Effector memory CD8-positive, alpha-beta T cell (primary cell): ENCODE measurements around the gene FRMPD1.

ENCODE experiments used
- ATAC-seq: fragments of 150-1000 bp; cut with Tn5 transposase; replicated peaks from 2 replicates; pipeline ENCODE4 v1.10.0; 2021; ENCODE audit warnings: mild to moderate bottlenecking, moderate library complexity
- DNase-seq, 3 experiments: peaks; one replicate each; pipeline ENCODE4 v3.0.0; 2021
- H3K27ac Mint-ChIP-seq, 2 donors: one replicate each; pipeline ENCODE4 v1.8.0; 2022; ENCODE audit warnings: mild to moderate bottlenecking in 2 of 2, mixed read lengths in 2 of 2, moderate library complexity in 2 of 2
- H3K27me3 Mint-ChIP-seq, 2 donors: one replicate each; pipeline ENCODE4 v1.8.0; 2022; ENCODE audit warnings: mixed read lengths in 2 of 2
- H3K36me3 Mint-ChIP-seq: one replicate; pipeline ENCODE4 v1.8.0; 2022; ENCODE audit warnings: mild to moderate bottlenecking, moderate library complexity, mixed read lengths; ENCODE audit not compliant: insufficient read depth
- H3K4me1 Mint-ChIP-seq, 2 donors: one replicate each; pipeline ENCODE4 v1.8.0; 2022; ENCODE audit warnings: low read depth in 2 of 2, mixed read lengths in 2 of 2
- H3K4me3 Mint-ChIP-seq, 2 donors: one replicate each; pipeline ENCODE4 v1.8.0; 2022; ENCODE audit warnings: mild to moderate bottlenecking in 2 of 2, mixed read lengths in 2 of 2, moderate library complexity in 2 of 2
- H3K9me3 Mint-ChIP-seq, 2 donors: one replicate each; pipeline ENCODE4 v1.8.0; 2022; ENCODE audit warnings: mixed read lengths in 2 of 2

The FRMPD1 gene

GRCh38 chr9:37675661-37676060, 24.9 kb downstream of the FRMPD1 start:
- Mint-ChIP-seq H3K9me3 (no peaks in the 10 kb centered on the region), H3K36me3 (no peaks in the 10 kb centered on the region), H3K4me1 (no peaks in the 10 kb centered on the region), H3K27ac (no peak overlapping the region), H3K27me3 (peaks cover 49 to 52% of the 10 kb centered on the region in 2 donors), H3K4me3 (no peak overlapping the region)
- DNase-seq (no peak), ATAC-seq (no peak)

- no peak for ATAC-seq
- no peaks in the 10 kb centered on the region for H3K36me3 Mint-ChIP-seq
- H3K4me1 Mint-ChIP-seq = no peaks in the 10 kb centered on the region
- H3K27me3 Mint-ChIP-seq = peaks cover 45 to 48% of the 10 kb centered on the region in 2 donors
- no peaks in the 10 kb centered on the region for H3K9me3 Mint-ChIP-seq
- no peak for DNase-seq
- no peak overlapping the region for H3K27ac Mint-ChIP-seq
- H3K4me3 Mint-ChIP-seq = no peak overlapping the region
Observed at GRCh38 chr9:37676411-37676830, 25.7 kb downstream of the FRMPD1 start.

- no peaks in the 10 kb centered on the region for H3K9me3 Mint-ChIP-seq
- no peak for ATAC-seq
- H3K27me3 Mint-ChIP-seq = peaks cover 48 to 54% of the 10 kb centered on the region in 2 donors
- no peak for DNase-seq
- H3K27ac Mint-ChIP-seq = no peak overlapping the region
- no peak overlapping the region for H3K4me3 Mint-ChIP-seq
- H3K36me3 Mint-ChIP-seq = no peaks in the 10 kb centered on the region
- no peaks in the 10 kb centered on the region for H3K4me1 Mint-ChIP-seq
Observed at GRCh38 chr9:37677435-37677834, 26.7 kb downstream of the FRMPD1 start.

GRCh38 chr9:37678789-37679273, 28.1 kb downstream of the FRMPD1 start:
- DNase-seq (no peak), ATAC-seq (no peak)
- Mint-ChIP-seq H3K27ac (no peak overlapping the region), H3K27me3 (peaks cover 61 to 68% of the 10 kb centered on the region in 2 donors), H3K4me1 (no peaks in the 10 kb centered on the region), H3K4me3 (no peak overlapping the region), H3K9me3 (no peaks in the 10 kb centered on the region), H3K36me3 (no peaks in the 10 kb centered on the region)

- H3K36me3 Mint-ChIP-seq = no peaks in the 10 kb centered on the region
- H3K4me1 Mint-ChIP-seq = no peaks in the 10 kb centered on the region
Observed at GRCh38 chr9:37679649-37680402, 29.1 kb downstream of the FRMPD1 start.

DNA sequence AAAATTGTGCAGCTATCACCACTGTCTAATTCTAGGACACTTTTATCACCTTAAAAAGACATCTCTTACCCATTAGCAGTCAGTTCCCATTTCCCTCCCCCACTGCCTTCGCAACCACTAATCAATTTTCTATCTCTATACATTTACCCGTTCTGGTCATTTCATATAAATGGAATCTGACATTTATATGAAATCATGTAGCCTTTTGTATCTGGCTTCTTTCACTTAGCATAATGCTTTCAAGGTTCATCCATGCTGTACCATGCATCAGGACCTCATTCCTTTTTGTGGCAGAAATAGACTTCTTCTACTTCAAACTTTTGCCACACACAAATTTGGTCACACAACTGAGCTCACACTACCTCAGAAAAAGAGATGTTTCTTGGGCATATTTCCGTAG, 32.2 kb downstream of the FRMPD1 start:
- Mint-ChIP-seq H3K4me1 (no peaks in the 10 kb centered on the region), H3K4me3 (no peak overlapping the region), H3K36me3 (peaks cover 2% of the 10 kb centered on the region), H3K27me3 (peaks cover 48 to 52% of the 10 kb centered on the region in 2 donors), H3K27ac (no peak overlapping the region), H3K9me3 (no peaks in the 10 kb centered on the region)
- DNase-seq = no peak
- no peak for ATAC-seq

More at GRCh38 chr9:37679649-37680402, 29.1 kb downstream of the FRMPD1 start:
- Mint-ChIP-seq H3K9me3 (no peaks in the 10 kb centered on the region), H3K27ac (no peak overlapping the region), H3K4me3 (no peak overlapping the region), H3K27me3 (peaks cover 64 to 68% of the 10 kb centered on the region in 2 donors)
- DNase-seq = no peak
- ATAC-seq = no peak

DNA sequence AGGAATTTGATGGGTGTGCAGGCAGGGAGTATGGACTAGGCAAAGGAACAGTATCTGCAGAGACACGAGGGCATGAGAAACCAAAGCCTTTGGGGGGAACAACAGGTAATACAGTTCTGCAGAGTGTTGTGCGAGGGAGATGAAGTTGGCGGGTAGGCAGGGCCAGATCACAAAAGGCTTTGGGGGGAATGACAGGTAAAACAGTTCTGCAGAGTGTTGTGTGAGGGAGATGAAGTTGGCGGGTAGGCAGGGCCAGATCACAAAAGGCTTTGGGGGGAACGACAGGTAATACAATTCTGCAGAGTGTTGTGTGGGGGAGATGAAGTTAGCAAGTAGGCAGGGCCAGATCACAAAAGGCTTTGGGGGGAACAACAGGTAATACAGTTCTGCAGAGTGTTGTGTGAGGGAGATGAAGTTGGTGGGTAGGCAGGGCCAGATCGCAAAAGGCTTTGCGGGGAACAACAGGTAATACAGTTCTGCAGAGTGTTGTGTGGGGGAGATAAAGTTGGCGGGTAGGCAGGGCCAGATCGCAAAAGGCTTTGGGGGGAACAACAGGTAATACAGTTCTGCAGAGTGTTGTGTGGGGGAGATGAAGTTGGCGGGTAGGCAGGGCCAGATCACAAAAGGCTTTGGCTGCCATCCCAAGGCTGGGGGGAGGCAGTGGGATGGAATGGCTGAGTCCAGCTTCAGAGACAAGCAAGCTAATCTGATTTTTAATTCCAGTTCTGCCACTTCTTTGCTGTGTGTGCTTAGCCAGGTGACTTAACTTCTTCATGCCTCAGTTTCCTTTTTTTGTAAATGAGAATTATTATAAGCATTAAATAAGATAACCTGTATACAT, 33.0 kb downstream of the FRMPD1 start:
- DNase-seq (no peak), ATAC-seq (no peak)
- Mint-ChIP-seq H3K4me1 (no peaks in the 10 kb centered on the region), H3K4me3 (no peak overlapping the region), H3K9me3 (no peaks in the 10 kb centered on the region), H3K27me3 (peaks cover 47 to 50% of the 10 kb centered on the region in 2 donors), H3K36me3 (peaks cover 2% of the 10 kb centered on the region), H3K27ac (no peak overlapping the region)

DNA sequence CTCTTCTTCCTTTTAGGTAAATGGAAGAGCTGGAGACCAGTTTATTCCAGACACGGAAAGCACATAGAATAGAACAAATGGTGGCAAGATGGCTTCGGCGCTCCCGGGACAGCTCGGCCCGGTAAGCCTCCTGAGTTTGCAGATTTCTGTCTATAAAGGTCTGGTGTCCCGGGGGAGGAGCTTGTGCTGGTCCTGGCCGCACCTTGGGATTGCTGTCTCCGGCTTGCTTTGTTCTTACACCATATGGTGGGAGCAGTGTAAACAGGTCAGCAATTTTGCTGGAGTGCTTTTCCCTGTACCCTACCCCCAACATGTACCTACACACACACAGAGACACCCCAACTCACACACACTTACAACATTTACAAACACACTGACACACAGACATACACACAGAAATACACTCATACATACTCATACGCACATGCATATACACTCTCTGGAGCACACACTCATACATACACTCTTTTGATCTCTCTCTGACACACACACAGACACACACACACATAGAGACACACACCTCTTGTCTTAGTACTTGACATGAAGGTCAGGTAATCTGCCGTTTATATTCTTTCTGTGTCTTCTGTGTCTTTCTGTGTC, 42.0 kb downstream of the FRMPD1 start:
- Mint-ChIP-seq H3K4me1 (no peaks in the 10 kb centered on the region), H3K9me3 (no peaks in the 10 kb centered on the region), H3K4me3 (no peak overlapping the region), H3K27me3 (peaks cover 40 to 66% of the 10 kb centered on the region in 2 donors), H3K27ac (no peak overlapping the region), H3K36me3 (no peaks in the 10 kb centered on the region)
- ATAC-seq (no peak), DNase-seq (no peak)

GRCh38 chr9:37693260-37693659, 42.5 kb downstream of the FRMPD1 start:
- Mint-ChIP-seq H3K4me1 (no peaks in the 10 kb centered on the region), H3K36me3 (no peaks in the 10 kb centered on the region), H3K27ac (no peak overlapping the region), H3K4me3 (no peak overlapping the region), H3K27me3 (peaks cover 40 to 66% of the 10 kb centered on the region in 2 donors), H3K9me3 (no peaks in the 10 kb centered on the region)
- DNase-seq = no peak
- no peak for ATAC-seq

- no peak overlapping the region for H3K4me3 Mint-ChIP-seq
- H3K36me3 Mint-ChIP-seq = no peaks in the 10 kb centered on the region
- H3K27me3 Mint-ChIP-seq = peaks cover 42 to 61% of the 10 kb centered on the region in 2 donors
- no peaks in the 10 kb centered on the region for H3K4me1 Mint-ChIP-seq
- ATAC-seq (no peak), DNase-seq (no peak)
- H3K27ac Mint-ChIP-seq = no peak overlapping the region
- no peaks in the 10 kb centered on the region for H3K9me3 Mint-ChIP-seq
Observed at GRCh38 chr9:37694355-37694754, 43.6 kb downstream of the FRMPD1 start.

- Mint-ChIP-seq H3K36me3 (no peaks in the 10 kb centered on the region), H3K4me1 (no peaks in the 10 kb centered on the region), H3K27me3 (peaks cover 50 to 57% of the 10 kb centered on the region in 2 donors), H3K9me3 (no peaks in the 10 kb centered on the region), H3K4me3 (no peak overlapping the region), H3K27ac (no peak overlapping the region)
- ATAC-seq (no peak), DNase-seq (no peak)
Observed at GRCh38 chr9:37696528-37696927, 45.8 kb downstream of the FRMPD1 start.

DNA sequence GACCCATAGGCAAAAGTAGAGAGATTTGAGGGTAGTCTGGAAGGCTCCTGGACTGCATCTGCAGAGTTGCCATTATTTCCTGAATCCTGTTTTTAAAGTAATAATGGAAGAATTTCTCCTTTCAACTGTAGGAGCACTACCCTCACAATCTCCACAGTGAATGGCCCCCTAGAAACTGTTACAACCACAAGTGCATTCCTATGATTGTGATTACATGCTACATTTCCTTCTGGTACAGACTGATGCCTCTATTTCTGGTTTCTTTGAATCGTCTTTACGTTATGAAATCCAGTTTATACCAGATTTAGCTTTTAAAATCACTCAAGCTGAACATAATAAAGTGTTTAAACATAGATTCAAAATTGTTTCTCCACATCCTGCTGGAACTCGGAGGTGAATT, 49.4 kb downstream of the FRMPD1 start:
- H3K9me3 Mint-ChIP-seq = no peaks in the 10 kb centered on the region
- H3K36me3 Mint-ChIP-seq = no peaks in the 10 kb centered on the region
- ATAC-seq (no peak), DNase-seq (no peak)
- H3K27me3 Mint-ChIP-seq = peaks cover 29 to 46% of the 10 kb centered on the region in 2 donors
- no peaks in the 10 kb centered on the region for H3K4me1 Mint-ChIP-seq
- H3K27ac Mint-ChIP-seq = no peak overlapping the region
- H3K4me3 Mint-ChIP-seq = no peak overlapping the region

DNA sequence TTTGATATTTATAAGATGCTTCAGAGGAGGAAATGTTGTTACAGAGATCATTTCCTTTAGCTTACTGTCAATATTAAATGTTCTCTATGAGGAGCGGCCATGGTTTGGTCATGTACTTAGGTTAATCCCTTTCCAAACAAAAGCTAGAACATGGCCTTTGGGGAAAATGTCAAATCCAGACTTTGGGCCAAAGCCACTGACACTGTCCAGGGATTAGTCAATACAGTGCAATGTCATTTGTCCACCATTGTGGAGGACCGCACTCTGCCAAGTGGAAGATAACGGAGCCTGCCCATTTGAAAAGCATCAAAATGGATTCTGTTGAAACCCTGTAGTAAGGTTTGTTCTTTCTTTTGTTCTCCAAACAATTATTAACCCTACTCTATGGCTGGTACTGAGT, 50.1 kb downstream of the FRMPD1 start:
- Mint-ChIP-seq H3K27me3 (peaks cover 24 to 41% of the 10 kb centered on the region in 2 donors), H3K4me1 (no peaks in the 10 kb centered on the region)
- ATAC-seq = no peak

More for the DNA sequence above, 50.1 kb downstream of the FRMPD1 start:
- Mint-ChIP-seq H3K27ac (no peak overlapping the region), H3K9me3 (no peaks in the 10 kb centered on the region), H3K4me3 (no peak overlapping the region), H3K36me3 (no peaks in the 10 kb centered on the region)
- DNase-seq = no peak
